Activated naive CD4-positive, alpha-beta T cell treated with anti-CD3 and anti-CD28 coated beads for 36 hours (primary cell): ENCODE measurements around the gene NOM1. TPM values are rescaled to one million over a fixed set of nuclear protein-coding genes. Genes with fewer than 3 reads are reported as not detected.

Experiments
- CTCF ChIA-PET: fragments of 350-600 bp; sonication (Branson Sonifier 250); formaldehyde crosslinking; loops from one replicate; lab custom pipeline; 2021; ENCODE audit warnings: antibody characterized with exemption; lab: Charles Lee
- DNase-seq: peaks from one replicate; pipeline ENCODE4 v3.0.0-alpha.2; 2020
- H3K27ac Mint-ChIP-seq: one replicate; pipeline ENCODE4 v1.8.0; 2021; ENCODE audit warnings: mild to moderate bottlenecking, mixed read lengths
- H3K27me3 Mint-ChIP-seq: one replicate; pipeline ENCODE4 v1.8.0; 2021; ENCODE audit warnings: low read depth, mixed read lengths
- H3K36me3 Mint-ChIP-seq: one replicate; pipeline ENCODE4 v1.8.0; 2021; ENCODE audit warnings: low read depth, mixed read lengths
- H3K4me1 Mint-ChIP-seq: one replicate; pipeline ENCODE4 v1.8.0; 2021; ENCODE audit warnings: low read depth, mixed read lengths
- H3K4me3 Mint-ChIP-seq: one replicate; pipeline ENCODE4 v1.8.0; 2021; ENCODE audit warnings: mild to moderate bottlenecking, moderate library complexity, mixed read lengths
- H3K9me3 Mint-ChIP-seq: one replicate; pipeline ENCODE4 v1.8.0; 2021; ENCODE audit warnings: mixed read lengths
- intact Hi-C: fragments of 100-400 bp; cut with micrococcal nuclease; formaldehyde crosslinking; loops from one replicate; pipeline ENCODE4 v1.15.1; 2023
- total RNA-seq, 2 experiments: library from RNA; stranded (reverse); gene quantifications; one replicate each; pipeline ENCODE4 v1.2.3, GENCODE V29; 2021

Gene NOM1
- total RNA-seq, 2 experiments from 2014 or later = 26.0 to 28.3 TPM

DNA sequence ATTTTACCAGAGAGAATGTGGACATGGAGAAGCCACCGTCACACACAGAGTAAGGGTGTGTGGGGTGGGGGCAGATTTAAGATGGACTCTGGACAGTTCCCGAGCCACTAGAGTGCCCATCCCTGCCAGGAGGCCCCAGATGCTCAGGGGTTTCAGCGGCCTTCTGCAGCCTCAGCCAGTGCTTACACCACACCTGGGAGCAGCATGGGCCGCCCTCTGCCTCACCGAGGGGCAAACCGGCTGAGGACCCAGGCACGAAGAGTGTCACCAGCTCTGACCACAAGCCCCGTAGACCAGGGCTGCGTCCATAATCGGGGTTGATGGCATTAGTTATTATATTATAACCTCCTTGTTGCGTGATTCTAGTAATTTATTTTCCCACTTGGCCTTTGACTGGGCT lies 67.6 kb downstream of the NOM1 start:
- H3K4me3 Mint-ChIP-seq = no peak overlapping the region
- H3K4me1 Mint-ChIP-seq = peaks cover 19% of the 10 kb centered on the region
- CTCF ChIA-PET = no interaction called here
- no peaks in the 10 kb centered on the region for H3K36me3 Mint-ChIP-seq
- no peak for DNase-seq
- H3K27ac Mint-ChIP-seq = no peak overlapping the region
- intact Hi-C loops = loop anchor here (5.0 kb wide), 2 partner anchors 120 to 670 kb away; partner anchors contain the start of gene UBE3C
- H3K27me3 Mint-ChIP-seq = peaks cover 73% of the 10 kb centered on the region
- no peaks in the 10 kb centered on the region for H3K9me3 Mint-ChIP-seq

DNA sequence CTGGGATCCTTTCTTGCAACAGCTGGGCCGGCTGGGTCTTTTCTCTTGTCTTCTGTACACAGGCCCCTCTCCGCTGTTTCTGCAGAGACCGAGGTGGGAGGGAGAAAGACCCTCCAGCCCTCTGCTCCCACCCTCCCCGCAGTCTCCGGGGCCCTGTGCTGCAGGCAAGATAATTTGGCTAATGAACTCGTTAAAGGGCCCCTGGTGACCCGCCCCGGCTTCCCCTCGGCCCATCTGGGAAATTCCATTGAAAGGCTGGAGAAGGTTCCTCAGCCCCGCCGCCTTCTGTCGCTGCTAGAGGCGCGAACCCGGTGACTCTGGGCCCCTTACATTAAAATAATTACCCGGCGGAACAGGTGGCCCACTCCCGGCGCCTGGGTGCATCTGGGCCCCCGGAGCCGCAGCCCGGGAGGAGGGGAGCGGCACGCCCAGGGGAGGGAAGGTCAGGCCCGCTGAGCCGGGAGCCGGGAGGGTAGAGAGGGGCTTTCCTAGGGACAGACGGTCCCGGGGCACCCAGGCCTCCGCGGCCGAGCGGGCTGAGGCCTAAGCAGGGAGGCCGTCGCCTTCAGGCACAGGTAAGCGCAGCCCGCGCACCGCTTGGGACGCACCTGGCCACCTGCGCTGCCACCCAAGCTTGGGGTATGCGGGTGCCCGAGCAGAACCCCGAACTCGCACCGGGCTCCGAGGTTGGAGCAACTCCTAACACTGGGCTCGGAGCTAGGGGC lies 68.3 kb downstream of the NOM1 start:
- Mint-ChIP-seq H3K36me3 (no peaks in the 10 kb centered on the region), H3K27ac (no peak overlapping the region), H3K4me1 (peaks cover 17% of the 10 kb centered on the region), H3K4me3 (no peak overlapping the region), H3K27me3 (peaks cover 74% of the 10 kb centered on the region), H3K9me3 (no peaks in the 10 kb centered on the region)
- no peak for DNase-seq
- CTCF ChIA-PET = no interaction called here
- intact Hi-C loops = loop anchor here (1.0 to 5.0 kb wide), 4 partner anchors 7 to 670 kb away; partner anchors contain the start of genes MNX1 and UBE3C

DNA sequence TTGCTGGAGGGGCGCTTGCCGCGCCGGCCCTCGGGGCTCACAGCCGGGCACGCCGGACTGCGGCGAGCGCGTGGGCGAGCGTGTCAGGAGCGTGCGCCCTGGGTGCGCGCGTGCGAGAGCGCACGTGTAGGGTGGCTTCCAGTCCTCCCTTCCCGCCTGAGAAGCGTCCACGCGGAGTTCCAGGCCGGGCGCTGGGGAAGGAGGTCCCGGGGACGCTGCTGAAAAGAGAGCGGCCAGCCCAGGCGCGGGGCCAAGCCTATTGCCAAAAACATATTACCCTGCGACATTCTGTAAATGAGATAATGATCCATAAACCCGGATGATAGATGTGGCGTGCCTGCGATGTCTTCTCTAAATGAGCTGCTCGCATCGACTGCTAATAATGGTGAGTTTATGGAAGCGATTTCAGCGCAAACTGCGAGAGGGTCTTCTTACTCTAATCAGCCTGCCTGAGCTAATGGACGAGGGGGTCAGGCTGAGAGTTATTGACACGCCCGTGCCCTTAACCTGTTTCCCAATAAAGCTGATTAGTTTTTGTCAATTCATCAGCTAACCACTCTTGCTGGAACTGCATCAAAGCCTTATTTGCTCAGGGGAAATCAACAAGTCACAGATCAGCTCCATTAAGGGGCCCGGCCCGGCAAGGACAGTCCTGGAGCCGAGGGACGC lies 69.0 kb downstream of the NOM1 start:
- Mint-ChIP-seq H3K9me3 (no peaks in the 10 kb centered on the region), H3K4me3 (peak overlapping the region; percentile 27), H3K4me1 (peaks cover 17% of the 10 kb centered on the region), H3K36me3 (no peaks in the 10 kb centered on the region), H3K27me3 (peaks cover 74% of the 10 kb centered on the region), H3K27ac (no peak overlapping the region)
- intact Hi-C loops = loop anchor here (1.0 to 5.0 kb wide), 4 partner anchors 8 to 669 kb away; partner anchors contain the start of genes MNX1 and UBE3C
- DNase-seq = no peak
- CTCF ChIA-PET = interaction anchor here (0.7 kb wide), 1 partner anchor 69 kb away, joined by 4 read pairs; the partner anchor contains the start of gene NOM1

DNA sequence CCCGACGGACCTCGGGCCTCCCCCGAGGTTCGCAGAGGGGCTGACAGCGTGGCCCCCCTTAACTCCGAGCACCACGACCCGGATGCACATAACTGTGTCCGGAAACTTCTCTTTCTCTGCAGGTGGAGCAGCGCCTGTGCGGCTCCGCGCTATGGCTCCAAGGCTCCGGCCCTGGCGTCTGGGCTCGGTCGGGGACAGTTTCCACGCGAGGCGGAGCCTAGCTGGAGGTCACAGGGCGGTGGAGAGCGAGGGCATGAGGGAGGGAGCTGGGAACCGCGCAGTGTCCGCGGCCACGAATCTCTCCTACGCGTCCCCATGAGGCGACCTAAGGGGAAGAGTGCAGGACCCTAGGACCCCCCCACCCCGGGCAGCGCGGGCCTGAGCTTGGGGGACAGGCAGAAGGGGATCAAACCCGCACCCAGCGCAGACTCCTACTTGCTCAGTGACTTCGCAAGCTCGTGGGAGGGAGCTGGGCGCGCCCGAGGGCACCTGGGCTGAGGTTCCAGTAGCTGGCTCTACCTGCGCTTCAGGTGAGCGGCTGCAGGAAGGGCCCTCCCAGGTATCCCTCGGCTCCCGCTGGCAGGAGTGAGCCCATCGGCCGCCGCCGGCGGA lies 69.6 kb downstream of the NOM1 start:
- no peaks in the 10 kb centered on the region for H3K9me3 Mint-ChIP-seq
- CTCF ChIA-PET = interaction anchor here (0.7 kb wide), 1 partner anchor 70 kb away, joined by 4 read pairs; the partner anchor contains the start of gene NOM1
- H3K4me1 Mint-ChIP-seq = peaks cover 17% of the 10 kb centered on the region
- no peaks in the 10 kb centered on the region for H3K36me3 Mint-ChIP-seq
- peak overlapping the region; percentile 27 for H3K4me3 Mint-ChIP-seq
- H3K27ac Mint-ChIP-seq = no peak overlapping the region
- peaks cover 74% of the 10 kb centered on the region for H3K27me3 Mint-ChIP-seq
- intact Hi-C loops = loop anchor here (1.0 to 5.0 kb wide), 4 partner anchors 9 to 668 kb away; partner anchors contain the start of genes MNX1 and UBE3C
- no peak for DNase-seq

DNA sequence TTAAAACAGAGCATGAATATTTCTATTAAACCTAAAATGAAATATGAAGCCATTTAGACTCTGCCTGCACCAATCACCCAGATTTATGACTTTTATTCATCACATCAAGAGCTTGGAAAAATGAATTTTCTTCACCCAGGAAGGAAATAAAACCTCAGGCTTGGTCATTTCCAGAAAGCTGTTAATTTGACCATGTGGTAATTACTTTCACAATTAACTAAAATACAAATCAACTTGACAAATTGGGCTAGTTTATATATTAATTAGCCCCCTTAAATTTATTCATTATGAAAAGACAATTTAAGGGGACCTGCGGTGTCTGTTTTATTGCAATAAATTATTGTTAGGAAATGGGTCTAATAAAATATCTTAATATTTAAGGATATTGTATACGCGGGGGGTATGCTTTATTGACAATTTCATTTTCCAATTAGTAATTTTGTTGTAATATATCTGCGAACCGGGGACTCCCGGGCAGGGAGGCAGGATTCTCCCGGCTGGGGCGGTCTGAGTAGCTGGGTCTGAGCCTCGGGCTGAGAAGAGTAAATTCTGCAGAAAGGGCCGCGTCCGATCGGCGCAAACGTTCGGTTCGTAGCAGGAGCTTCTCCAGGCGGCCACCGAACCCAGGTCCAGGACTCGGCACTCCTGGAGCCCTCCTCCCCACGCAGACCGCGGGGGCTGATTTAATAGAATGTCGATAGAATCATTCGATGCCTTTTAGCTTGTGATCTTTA lies 70.4 kb downstream of the NOM1 start:
- Mint-ChIP-seq H3K9me3 (no peaks in the 10 kb centered on the region), H3K27me3 (peaks cover 74% of the 10 kb centered on the region), H3K36me3 (no peaks in the 10 kb centered on the region), H3K27ac (no peak overlapping the region), H3K4me1 (peaks cover 17% of the 10 kb centered on the region), H3K4me3 (no peak overlapping the region)
- DNase-seq = no peak
- intact Hi-C loops = loop anchor here (5.0 kb wide), 2 partner anchors 117 to 667 kb away; partner anchors contain the start of gene UBE3C
- CTCF ChIA-PET = no interaction called here

DNA sequence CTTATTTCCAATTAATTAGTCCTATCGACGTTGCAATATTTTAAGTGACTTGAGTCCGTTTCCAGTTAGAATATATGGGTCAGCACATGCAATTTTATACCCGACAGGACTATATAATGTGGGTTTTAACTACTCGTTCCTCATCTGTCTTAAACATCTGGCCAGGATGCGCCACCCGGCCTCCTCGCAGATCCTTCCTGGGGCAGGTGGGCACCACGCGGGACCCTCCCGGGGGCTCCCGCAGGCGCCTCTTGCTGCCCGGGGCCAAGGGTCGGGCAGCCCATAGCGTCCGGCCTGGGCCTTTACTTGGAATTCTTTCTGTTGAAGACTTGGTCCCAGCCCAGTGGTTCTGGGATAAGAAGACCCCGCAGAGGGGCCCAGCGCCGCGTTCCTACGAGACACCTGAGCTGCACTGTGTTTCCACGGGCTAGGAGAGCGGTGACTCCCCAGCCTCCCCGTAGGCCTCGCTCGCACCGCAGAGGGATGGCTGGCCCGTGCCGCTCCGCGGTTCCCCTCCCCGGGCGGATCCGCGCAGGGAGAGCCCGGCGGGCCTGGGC lies 71.1 kb downstream of the NOM1 start:
- no peaks in the 10 kb centered on the region for H3K9me3 Mint-ChIP-seq
- DNase-seq = no peak
- CTCF ChIA-PET = no interaction called here
- no peak overlapping the region for H3K27ac Mint-ChIP-seq
- H3K4me1 Mint-ChIP-seq = peaks cover 17% of the 10 kb centered on the region
- no peak overlapping the region for H3K4me3 Mint-ChIP-seq
- peaks cover 76% of the 10 kb centered on the region for H3K27me3 Mint-ChIP-seq
- intact Hi-C loops = no loop called here
- H3K36me3 Mint-ChIP-seq = no peaks in the 10 kb centered on the region

DNA sequence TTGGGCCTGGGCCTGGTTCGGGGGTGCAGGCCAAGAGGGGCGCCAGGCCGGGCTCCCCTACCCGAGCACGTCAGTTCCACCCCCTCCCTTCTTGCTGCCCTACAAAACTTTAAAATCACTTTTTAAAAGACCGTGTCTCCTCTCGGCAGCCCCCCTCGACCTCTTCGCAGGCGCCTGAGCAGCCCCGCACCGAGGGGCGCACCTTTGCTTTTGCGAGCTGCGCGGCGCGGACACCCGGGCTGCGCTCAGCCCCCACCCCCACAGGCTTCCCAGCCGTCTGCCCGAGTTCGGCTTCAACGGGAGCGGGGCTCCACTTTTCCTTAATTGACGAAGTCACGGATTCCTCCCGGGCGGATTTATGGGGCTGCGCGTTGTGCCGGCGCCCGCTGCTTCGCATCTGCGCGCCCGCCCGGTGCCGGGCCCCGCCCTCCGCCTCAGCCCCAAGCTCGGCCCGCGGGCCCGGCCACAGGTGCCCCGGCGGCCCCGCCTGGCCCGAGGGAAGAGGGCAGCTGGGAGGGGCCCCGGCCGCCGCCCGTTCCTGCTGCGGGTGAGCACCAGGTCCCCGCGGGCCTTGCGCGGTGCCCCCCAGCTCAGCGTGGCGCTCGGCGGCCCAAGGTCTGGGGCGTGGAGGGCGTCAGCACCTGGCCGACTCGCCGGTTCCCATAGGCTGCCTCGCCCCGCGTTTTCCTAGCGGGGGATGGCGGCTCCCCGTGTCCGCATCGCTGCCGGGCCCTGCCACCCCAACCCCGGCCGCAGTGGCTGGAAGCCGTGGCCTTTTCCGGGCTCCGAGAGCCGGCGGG lies 71.8 kb downstream of the NOM1 start:
- no peak for DNase-seq
- Mint-ChIP-seq H3K9me3 (no peaks in the 10 kb centered on the region), H3K27ac (no peak overlapping the region), H3K36me3 (no peaks in the 10 kb centered on the region), H3K4me3 (no peak overlapping the region), H3K27me3 (peaks cover 73% of the 10 kb centered on the region), H3K4me1 (peaks cover 14% of the 10 kb centered on the region)
- intact Hi-C loops = no loop called here
- CTCF ChIA-PET = interaction anchor here (0.6 kb wide), 1 partner anchor 253 kb away, joined by 3 read pairs; no protein-coding TSS in a partner anchor

DNA sequence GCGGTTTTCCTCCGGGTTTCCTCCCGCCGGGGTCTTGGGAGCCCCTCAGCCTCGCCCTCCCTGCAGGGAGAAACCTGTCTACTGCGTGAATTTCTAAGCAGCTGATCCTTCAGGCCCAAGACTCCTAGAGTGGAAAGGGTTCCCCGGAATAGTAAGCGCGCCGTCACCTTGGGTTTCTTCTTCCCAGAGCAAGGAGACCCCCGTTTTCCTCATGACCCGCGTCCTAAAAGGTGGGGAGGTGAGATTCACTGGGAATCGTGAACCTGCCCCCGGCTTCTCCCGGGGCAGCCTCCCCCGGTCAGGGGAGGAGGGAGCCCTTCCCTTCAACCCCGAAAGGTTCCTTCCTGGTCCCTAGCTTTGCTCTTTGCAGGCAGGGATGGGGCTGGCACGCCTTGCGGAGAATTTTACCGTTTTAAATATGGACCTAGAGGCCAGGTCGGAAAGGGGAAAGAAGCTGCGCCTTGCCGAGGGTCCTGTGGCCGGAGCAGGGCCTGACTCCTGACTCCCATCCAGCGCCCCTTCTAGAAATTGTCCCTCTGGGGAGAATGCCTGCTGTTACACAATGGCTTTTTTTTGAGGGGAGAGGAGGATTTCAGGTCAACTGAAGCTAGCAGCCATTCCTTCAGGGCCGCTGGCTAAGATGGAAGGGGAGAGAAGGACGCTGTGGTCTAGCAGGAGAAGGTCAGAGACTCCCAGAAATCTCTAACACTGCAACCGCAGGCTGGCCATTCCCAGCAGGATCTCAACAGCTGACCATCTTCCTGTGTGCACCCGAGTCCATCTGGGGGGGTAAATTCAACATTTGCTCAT lies 72.6 kb downstream of the NOM1 start:
- H3K36me3 Mint-ChIP-seq = no peaks in the 10 kb centered on the region
- H3K27ac Mint-ChIP-seq = no peak overlapping the region
- H3K27me3 Mint-ChIP-seq = peaks cover 75% of the 10 kb centered on the region
- H3K4me3 Mint-ChIP-seq = no peak overlapping the region
- no peaks in the 10 kb centered on the region for H3K9me3 Mint-ChIP-seq
- DNase-seq = no peak
- intact Hi-C loops = no loop called here
- H3K4me1 Mint-ChIP-seq = peaks cover 8% of the 10 kb centered on the region
- CTCF ChIA-PET = no interaction called here
